ENCODE measurements around the gene MTCL1. TPM values are rescaled to one million over a fixed set of nuclear protein-coding genes. Genes with fewer than 3 reads are reported as not detected.
A peak's percentile ranks its signal among the peaks of the same experiment; 100 is the strongest.

The MTCL1 gene
- total and polyA plus RNA-seq, 2 of the 8 experiments (the other 6 are each of a cell fraction or from before 2014, with no cell fraction given), result 16.6 to 60.8 TPM

DNA sequence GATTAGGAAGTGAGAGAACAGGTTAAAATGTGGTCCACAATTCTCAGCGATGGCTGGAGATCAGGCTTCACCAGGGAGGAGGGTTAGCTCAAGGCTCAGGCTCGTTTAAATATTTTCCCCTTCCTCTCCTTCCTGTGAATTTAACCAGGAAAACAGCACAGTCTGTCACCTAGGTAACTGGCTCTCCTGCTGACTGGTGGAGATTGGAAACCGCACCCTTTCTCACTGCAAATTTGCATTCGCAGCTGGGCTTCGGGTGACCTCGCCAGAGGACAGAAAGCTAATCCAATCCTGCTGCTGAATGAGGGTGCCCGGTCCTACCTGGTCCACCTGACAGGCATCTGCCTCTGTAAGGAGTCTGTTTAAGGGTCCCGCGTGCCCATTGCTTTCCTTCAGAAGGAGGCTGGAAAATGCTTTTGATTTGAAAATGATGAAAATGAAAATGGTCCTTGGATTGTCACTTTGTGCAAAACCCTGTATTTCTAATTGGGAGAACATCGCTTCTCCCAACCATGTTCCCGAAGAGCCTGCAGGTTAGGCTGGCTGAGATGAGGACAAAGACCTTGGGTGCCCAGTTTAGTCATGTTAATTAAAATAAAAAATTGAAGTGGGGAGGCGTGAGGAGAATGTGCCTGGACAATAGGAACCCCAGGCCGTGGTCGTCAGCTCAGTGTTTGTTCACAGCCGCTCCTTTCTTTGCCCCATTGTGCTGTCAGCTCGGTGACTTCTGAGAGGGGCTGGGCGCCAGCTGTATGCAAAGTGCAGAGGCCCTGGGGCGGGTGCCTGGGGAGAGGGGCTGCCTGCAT lies 43.4 kb upstream of the MTCL1 start (continued):
- TF ChIP-seq ASH2L (IDR thresholded peaks at IDR 0.05; ENCODE audit: low read length) (peak; percentile 28), RNF2 (IDR thresholded peaks at IDR 0.05; ENCODE audit: borderline replicate concordance, low read depth, low read length, missing control alignments, poor library complexity, severe bottlenecking) (no peak), CBX5 (IDR thresholded peaks at IDR 0.05; ENCODE audit: low read depth, low read length) (no peak), ZNF274 (IDR thresholded peaks at IDR 0.05; ENCODE audit: borderline replicate concordance, extremely low read depth, low read length) (no peak), TAF1 (IDR thresholded peaks at IDR 0.05; ENCODE audit: low read depth, low read length) (no peak), EGR1 (IDR thresholded peaks at IDR 0.05; ENCODE audit: borderline replicate concordance, low read depth, low read length) (no peak), SRF (IDR thresholded peaks at IDR 0.05; ENCODE audit: low read depth, low read length) (no peak), GABPA (IDR thresholded peaks at IDR 0.05; ENCODE audit: borderline replicate concordance, insufficient read depth, low read length) (no peak), RXRA (IDR thresholded peaks at IDR 0.05; ENCODE audit: insufficient read depth, low read depth, low read length) (no peak), CEBPB (IDR thresholded peaks at IDR 0.05; ENCODE audit: low read depth, low read length) (no peak), PHF8 (conservative IDR thresholded peaks at IDR 0.05; ENCODE audit: low read depth, low read length) (no peak), TCF12 (IDR thresholded peaks at IDR 0.05; ENCODE audit: low read depth, low read length) (no peak), KDM1A (IDR thresholded peaks at IDR 0.05; ENCODE audit: borderline replicate concordance, low read length) (no peak), TBP (IDR thresholded peaks at IDR 0.05; ENCODE audit: low read depth, low read length) (no peak), EP300 (IDR thresholded peaks at IDR 0.05; ENCODE audit: borderline replicate concordance in 1 of 2, low read depth in 2 of 2, low read length in 2 of 2) (0 out of 3 replicates have a peak, but pooled peaks of 1 of the 2 experiments have one; percentile 11)
